Measurements from ENCODE around the gene NYNRIN. TPM values are rescaled to one million over a fixed set of nuclear protein-coding genes. Genes with fewer than 3 reads are reported as not detected.

The NYNRIN gene
- total and polyA plus RNA-seq, 2 of the 4 experiments (the other 2 are of a cell fraction), result 2.2 to 5.4 TPM

GRCh38 chr14:24406416-24406815 is 7.6 kb downstream of the NYNRIN start:
- Histone ChIP-seq H2AK5ac (ENCODE audit: low read depth, low read length) (no peak overlapping the region), H3K4me3 (ENCODE audit: insufficient read depth, low read depth, low read length) (no peak overlapping the region), H3K79me1 (ENCODE audit: low read depth in 1 of 2, low read length in 2 of 2) (0 out of 4 replicates have a peak, but pooled peaks cover 0 to 5% of the 10 kb centered on the region in 2 experiments), H2BK15ac (ENCODE audit: low read depth, low read length) (no peak overlapping the region), H4K20me1 (ENCODE audit: insufficient read depth, low read length) (no peaks in the 10 kb centered on the region), H3K27me3 (ENCODE audit: control insufficient read depth, insufficient read depth, low read length) (no peaks in the 10 kb centered on the region), H4K91ac (ENCODE audit: insufficient read depth, low read depth, low read length) (no peak overlapping the region), H2BK5ac (ENCODE audit: low read depth, low read length, poor library complexity, severe bottlenecking) (no peak overlapping the region), H3K4me1 (ENCODE audit: control insufficient read depth, insufficient read depth, low read length) (peaks cover 3% of the 10 kb centered on the region), H3K4ac (ENCODE audit: low read depth, low read length) (no peak overlapping the region), H3K4me2 (ENCODE audit: low read depth, low read length) (no peak overlapping the region), H3K9me1 (ENCODE audit: insufficient read depth, low read length) (peaks cover 3% of the 10 kb centered on the region; the same call in 1 of the 2 replicates), H3K9ac (ENCODE audit: low read depth, low read length) (no peak overlapping the region), H2BK20ac (ENCODE audit: low read depth, low read length) (no peak overlapping the region), H3K27ac (ENCODE audit: insufficient read depth, low read length) (no peak overlapping the region), H3K23ac (ENCODE audit: low read depth, low read length) (no peak overlapping the region), H2BK120ac (ENCODE audit: low read depth, low read length) (no peak overlapping the region), H2AK9ac (replicated peaks; ENCODE audit: low read depth, low read length, poor library complexity) (no peak overlapping the region), H3K18ac (ENCODE audit: low read depth, low read length) (no peak overlapping the region), H3K36me3 (ENCODE audit: control insufficient read depth, insufficient read depth, low read length) (peaks cover 24% of the 10 kb centered on the region; the same call in 1 of the 2 replicates), H4K8ac (ENCODE audit: low read depth in 2 of 2, low read length in 2 of 2) (no peak overlapping the region), H3K14ac (replicated peaks; ENCODE audit: low read depth, low read length) (no peak overlapping the region), H2AFZ (replicated peaks; ENCODE audit: low read length, poor library complexity) (no peak overlapping the region), H4K5ac (ENCODE audit: low read depth, low read length) (no peak overlapping the region), H3K9me3 (ENCODE audit: control insufficient read depth, insufficient read depth, low read length) (no peaks in the 10 kb centered on the region), H3K56ac (ENCODE audit: extremely low read depth, insufficient read depth, low read length) (no peak overlapping the region)
- dilution Hi-C loops (cut with HindIII; ENCODE audit: low sequenced_read_pairs, unreplicated experiment), result no loop called here
- ATAC-seq (ENCODE audit: low read depth) (no peak), DNase-seq (no peak)
- no TSS peak for BruUV-seq (replicated peaks)
- in situ Hi-C loops (cut with MboI; ENCODE audit: low sequenced_read_pairs), result no loop called here
- TF ChIP-seq RAD21 (IDR thresholded peaks at IDR 0.05; ENCODE audit: low read length) (no peak), MAZ (IDR thresholded peaks at IDR 0.05; ENCODE audit: borderline replicate concordance, low read depth, low read length) (no peak), SMC3 (IDR thresholded peaks at IDR 0.05; ENCODE audit: low read depth, low read length) (no peak), CHD1 (IDR thresholded peaks at IDR 0.05; ENCODE audit: low read depth, low read length) (no peak), POLR2A (IDR thresholded peaks at IDR 0.05; ENCODE audit: low read depth, low read length) (no peak), NFE2L2 (IDR thresholded peaks at IDR 0.05; ENCODE audit: low read depth, low read length) (no peak), MAFK (IDR thresholded peaks at IDR 0.05; ENCODE audit: low read depth, low read length) (no peak), CEBPB (IDR thresholded peaks at IDR 0.05; ENCODE audit: low read depth, low read length) (no peak), RFX5 (IDR thresholded peaks at IDR 0.05; ENCODE audit: low read depth, low read length) (no peak), ELK1 (IDR thresholded peaks at IDR 0.05; ENCODE audit: borderline replicate concordance, low read depth, low read length) (no peak), RCOR1 (IDR thresholded peaks at IDR 0.05; ENCODE audit: insufficient replicate concordance, low read length) (no peak), MXI1 (IDR thresholded peaks at IDR 0.05; ENCODE audit: borderline replicate concordance, low read depth, low read length) (no peak), FOS (IDR thresholded peaks at IDR 0.05; ENCODE audit: low read depth, low read length) (no peak), CTCF (conservative IDR thresholded peaks at IDR 0.05; ENCODE audit: low read depth, low read length) (no peak), BHLHE40 (IDR thresholded peaks at IDR 0.05; ENCODE audit: low read depth, low read length) (no peak)
- TF ChIP-seq, protein P1, sequence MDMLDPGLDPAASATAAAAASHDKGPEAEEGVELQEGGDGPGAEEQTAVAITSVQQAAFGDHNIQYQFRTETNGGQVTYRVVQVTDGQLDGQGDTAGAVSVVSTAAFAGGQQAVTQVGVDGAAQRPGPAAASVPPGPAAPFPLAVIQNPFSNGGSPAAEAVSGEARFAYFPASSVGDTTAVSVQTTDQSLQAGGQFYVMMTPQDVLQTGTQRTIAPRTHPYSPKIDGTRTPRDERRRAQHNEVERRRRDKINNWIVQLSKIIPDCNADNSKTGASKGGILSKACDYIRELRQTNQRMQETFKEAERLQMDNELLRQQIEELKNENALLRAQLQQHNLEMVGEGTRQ (IDR thresholded peaks at IDR 0.05; ENCODE audit: low read depth, low read length), result no peak
- ChIA-PET CTCF (interaction anchor here (1.3 to 3.2 kb wide), 2 partner anchors 40 to 73 kb away, joined by 5 to 9 read pairs; no protein-coding TSS in a partner anchor), POLR2A (ENCODE audit: unreplicated experiment) (no interaction called here)
- intact Hi-C loops (cut with micrococcal nuclease), result no loop called here
- WGBS, 2 experiments (ENCODE audit: extremely low coverage in 2 of 2, insufficient read length in 1 of 2), result 89% methylated on average over 5 of the region's 6 CpGs; no CpG with 5 or more reads in 1 of the 2 experiments

Measured in IMR-90 (cell line).